GM19324 (cell line): Measurements from ENCODE around the gene STK11IP.
A peak's percentile ranks its signal among the peaks of the same experiment; 100 is the strongest.

Experiments
- ATAC-seq: cut with Tn5 transposase; IDR thresholded peaks from one replicate; pipeline ENCODE4 v1.9.1; 2021; ENCODE audit warnings: mild to moderate bottlenecking, moderate library complexity; ENCODE audit not compliant: unreplicated experiment, low FRiP score

Gene STK11IP

GRCh38 chr2:219631904-219632759 lies 34.5 kb downstream of the STK11IP start:
- ATAC-seq = no peak

- no peak for ATAC-seq
These were observed 35.1 kb downstream of the STK11IP start for GRCh38 chr2:219632760-219633105.

GRCh38 chr2:219633276-219634065 lies 35.8 kb downstream of the STK11IP start:
- ATAC-seq = no peak

GRCh38 chr2:219634171-219634940 lies 36.7 kb downstream of the STK11IP start:
- ATAC-seq = no peak

- ATAC-seq = no peak
These were observed 37.5 kb downstream of the STK11IP start for GRCh38 chr2:219634951-219635751.

- no peak for ATAC-seq
These were observed 38.7 kb downstream of the STK11IP start for GRCh38 chr2:219636144-219636915.

GRCh38 chr2:219636941-219637841 lies 39.5 kb downstream of the STK11IP start:
- ATAC-seq = no peak

GRCh38 chr2:219637842-219638185 lies 40.2 kb downstream of the STK11IP start:
- no peak for ATAC-seq

GRCh38 chr2:219638217-219638947 lies 40.7 kb downstream of the STK11IP start:
- ATAC-seq = no peak

- no peak for ATAC-seq
These were observed 41.5 kb downstream of the STK11IP start for GRCh38 chr2:219638948-219639755.

- ATAC-seq = no peak
These were observed 43.9 kb downstream of the STK11IP start for GRCh38 chr2:219641390-219642068.

GRCh38 chr2:219642069-219642454 lies 44.4 kb downstream of the STK11IP start:
- no peak for ATAC-seq

GRCh38 chr2:219642465-219643083 lies 44.9 kb downstream of the STK11IP start:
- peak; percentile 97 for ATAC-seq

- ATAC-seq = no peak
These were observed 45.4 kb downstream of the STK11IP start for GRCh38 chr2:219643084-219643473.

- ATAC-seq = no peak
These were observed 46.2 kb downstream of the STK11IP start for GRCh38 chr2:219643788-219644398.
